Neural cell (in vitro differentiated cells): ENCODE results near the gene ZNF750. TPM values are rescaled to one million over a fixed set of nuclear protein-coding genes. Genes with fewer than 3 reads are reported as not detected.

ENCODE experiments used
- H2AFZ ChIP-seq: fragments of 200-600, 300-800 bp; sonication (generic), shearing (Covaris generic); 2 replicates; pipeline ENCODE4 v1.6.0; 2014; ENCODE audit warnings: low read depth, mild to moderate bottlenecking, antibody characterized with exemption, low read length, moderate library complexity
- H3F3A ChIP-seq: fragments of 200-600 bp; shearing (Covaris generic); 2 replicates; pipeline ENCODE4 v1.6.1; 2016; ENCODE audit warnings: mild to moderate bottlenecking, moderate library complexity, mixed read lengths, antibody characterized with exemption, low read length; ENCODE audit not compliant: insufficient read depth, poor library complexity, severe bottlenecking
- H3K27ac ChIP-seq: fragments of 200-600, 300-800 bp; sonication (generic), shearing (Covaris generic); 2 replicates; pipeline ENCODE4 v1.5.1; 2014; ENCODE audit warnings: mild to moderate bottlenecking, low read length, moderate library complexity
- H3K27me3 ChIP-seq: fragments of 300-800, 200-600 bp; sonication (generic), shearing (Covaris generic); 2 replicates; pipeline ENCODE4 v1.6.0; 2014; ENCODE audit warnings: mild to moderate bottlenecking, low read depth, low read length, moderate library complexity; ENCODE audit not compliant: insufficient read depth
- H3K36me3 ChIP-seq: fragments of 300-800, 200-600 bp; sonication (generic), shearing (Covaris generic); 2 replicates; pipeline ENCODE4 v1.5.1; 2014; ENCODE audit warnings: mild to moderate bottlenecking, antibody characterized with exemption, low read length, moderate library complexity; ENCODE audit not compliant: insufficient read depth
- H3K4me2 ChIP-seq: fragments of 300-800, 200-600 bp; sonication (generic), shearing (Covaris generic); 2 replicates; pipeline ENCODE4 v1.6.0; 2014; ENCODE audit warnings: mild to moderate bottlenecking, low read length
- H3K4me3 ChIP-seq: fragments of 300-800, 200-600 bp; sonication (generic), shearing (Covaris generic); 2 replicates; pipeline ENCODE4 v1.5.1; 2014; ENCODE audit warnings: mild to moderate bottlenecking, low read length, moderate library complexity
- H3K79me2 ChIP-seq: fragments of 200-600 bp; shearing (Covaris generic); replicated peaks from 2 replicates; pipeline ENCODE4 v1.6.0; 2014; ENCODE audit warnings: mild to moderate bottlenecking, low read length, moderate library complexity; ENCODE audit not compliant: insufficient read depth
- H3K9ac ChIP-seq: fragments of 300-800, 200-600 bp; sonication (generic), shearing (Covaris generic); 2 replicates; pipeline ENCODE4 v1.6.1; 2016; ENCODE audit warnings: mild to moderate bottlenecking, low read length, mixed read lengths
- H3K9me2 ChIP-seq: fragments of 200-600 bp; shearing (Covaris generic); 2 replicates; pipeline ENCODE4 v1.6.1; 2016; ENCODE audit warnings: mild to moderate bottlenecking, low read length, mixed read lengths; ENCODE audit not compliant: insufficient read depth
- H3K9me3 ChIP-seq: fragments of 200-600, 300-800 bp; sonication (generic), shearing (Covaris generic); 2 replicates; pipeline ENCODE4 v1.6.1; 2016; ENCODE audit warnings: mild to moderate bottlenecking, mixed run types, low read length, moderate library complexity, mixed read lengths
- H4K20me1 ChIP-seq: fragments of 200-600 bp; shearing (Covaris generic); 2 replicates; pipeline ENCODE4 v1.6.1; 2016; ENCODE audit warnings: mild to moderate bottlenecking, mixed run types; ENCODE audit not compliant: insufficient read depth
- CTCF ChIP-seq: fragments of 450-650 bp; IDR thresholded peaks from 2 replicates; pipeline ENCODE4 v1.5.1; 2014; ENCODE audit warnings: antibody characterized with exemption, mild to moderate bottlenecking, moderate library complexity; ENCODE audit not compliant: poor library complexity, severe bottlenecking
- EP300 ChIP-seq: fragments of 450-650 bp; conservative IDR thresholded peaks from 2 replicates; pipeline ENCODE4 v1.6.1; 2014; ENCODE audit warnings: antibody characterized with exemption, mild to moderate bottlenecking, moderate library complexity; ENCODE audit not compliant: poor library complexity, severe bottlenecking
- EZH2 ChIP-seq: fragments of 200-600, 300-800 bp; shearing (Covaris generic), sonication (generic); IDR thresholded peaks from 2 replicates; pipeline ENCODE4 v1.6.1; 2014; ENCODE audit warnings: antibody characterized with exemption, low read length, borderline replicate concordance, mild to moderate bottlenecking; ENCODE audit not compliant: insufficient read depth, poor library complexity, severe bottlenecking
- MXI1 ChIP-seq: fragments of 450-650 bp; conservative IDR thresholded peaks from 2 replicates; pipeline ENCODE4 v1.6.1; 2014; ENCODE audit warnings: antibody characterized with exemption, mild to moderate bottlenecking; ENCODE audit not compliant: poor library complexity, severe bottlenecking
- POLR2AphosphoS5 ChIP-seq: IDR thresholded peaks from 2 replicates; pipeline ENCODE4 v1.6.1; 2012
- RAD21 ChIP-seq: fragments of 450-650 bp; conservative IDR thresholded peaks from 2 replicates; pipeline ENCODE4 v1.6.1; 2014; ENCODE audit warnings: antibody characterized with exemption, mild to moderate bottlenecking, moderate library complexity
- SMC3 ChIP-seq: fragments of 450-650 bp; conservative IDR thresholded peaks from 2 replicates; pipeline ENCODE4 v1.6.1; 2014; ENCODE audit warnings: antibody characterized with exemption, mild to moderate bottlenecking, moderate library complexity; ENCODE audit not compliant: poor library complexity
- TAF1 ChIP-seq: IDR thresholded peaks from 2 replicates; pipeline ENCODE4 v1.6.1; 2012; ENCODE audit warnings: low read depth
- polyA minus RNA-seq: library from RNA; depleted of rRNA, polyadenylated mRNA; stranded (reverse); fragments of >200 nt; gene quantifications from 2 replicates; pipeline ENCODE4 v1.2.3, GENCODE V29; 2014
- polyA plus RNA-seq: library from polyadenylated mRNA; depleted of rRNA; stranded (reverse); fragments of >200 nt; gene quantifications from 2 replicates; pipeline ENCODE4 v1.2.3, GENCODE V29; 2014

The ZNF750 gene
- polyA plus RNA-seq (not detected in 2 replicates), polyA minus RNA-seq (not detected in 2 replicates)

DNA sequence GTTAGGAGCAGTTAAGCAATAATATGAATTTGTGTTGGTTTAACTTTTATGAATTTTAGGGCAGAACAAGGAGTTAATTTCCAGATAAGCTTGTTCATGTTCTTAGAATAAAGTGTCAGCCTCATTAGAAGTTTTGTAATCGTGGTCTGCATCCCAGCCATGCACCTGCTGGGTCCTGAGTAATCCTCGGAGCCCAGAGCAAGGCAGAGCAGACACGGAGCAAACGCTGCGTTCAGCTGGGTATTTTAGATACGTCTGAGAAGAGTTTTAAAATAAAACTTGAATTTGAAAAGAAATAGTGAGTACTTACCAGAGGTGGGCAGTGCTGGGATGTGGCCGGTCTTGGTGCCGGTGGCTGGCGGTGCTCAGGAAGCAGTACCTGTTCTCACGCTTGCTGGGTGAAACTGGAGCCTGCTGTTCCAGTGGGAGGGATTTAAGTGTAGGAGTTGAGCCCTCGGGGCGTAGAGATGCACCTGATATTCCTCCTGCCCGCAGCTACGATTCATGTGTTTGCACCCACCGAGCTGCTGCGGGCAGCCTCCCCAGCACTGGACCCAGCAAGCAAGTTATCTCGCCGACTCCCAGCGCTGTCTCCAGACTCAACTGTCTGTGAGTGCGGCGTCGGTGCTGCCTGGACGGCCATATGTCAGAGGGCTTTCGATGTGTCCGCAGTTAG, at the start of gene ZNF750:
Gene ZNF750 (minus strand): TSS at position 406 of the 676 bp plus-strand sequence. CDS start 7,568 bp downstream, outside the sequence.
- Histone ChIP-seq H3K27ac (no peak within 1 kb of the TSS), H3K9me3 (no peaks in the 10 kb centered on the region), H2AFZ (no peak within 1 kb of the TSS), H3K4me3 (no peak within 1 kb of the TSS), H3F3A (no peaks in the 10 kb centered on the region), H3K4me2 (no peak within 1 kb of the TSS), H4K20me1 (no peaks in the 10 kb centered on the region), H3K9me2 (no peaks in the 10 kb centered on the region), H3K36me3 (no peaks in the 10 kb centered on the region), H3K9ac (no peak within 1 kb of the TSS), H3K27me3 (no peaks in the 10 kb centered on the region), H3K79me2 (no peaks in the 10 kb centered on the region)
- TF ChIP-seq RAD21 (no peak), POLR2AphosphoS5 (no peak), EP300 (no peak), SMC3 (no peak), CTCF (no peak), EZH2 (no peak)

DNA sequence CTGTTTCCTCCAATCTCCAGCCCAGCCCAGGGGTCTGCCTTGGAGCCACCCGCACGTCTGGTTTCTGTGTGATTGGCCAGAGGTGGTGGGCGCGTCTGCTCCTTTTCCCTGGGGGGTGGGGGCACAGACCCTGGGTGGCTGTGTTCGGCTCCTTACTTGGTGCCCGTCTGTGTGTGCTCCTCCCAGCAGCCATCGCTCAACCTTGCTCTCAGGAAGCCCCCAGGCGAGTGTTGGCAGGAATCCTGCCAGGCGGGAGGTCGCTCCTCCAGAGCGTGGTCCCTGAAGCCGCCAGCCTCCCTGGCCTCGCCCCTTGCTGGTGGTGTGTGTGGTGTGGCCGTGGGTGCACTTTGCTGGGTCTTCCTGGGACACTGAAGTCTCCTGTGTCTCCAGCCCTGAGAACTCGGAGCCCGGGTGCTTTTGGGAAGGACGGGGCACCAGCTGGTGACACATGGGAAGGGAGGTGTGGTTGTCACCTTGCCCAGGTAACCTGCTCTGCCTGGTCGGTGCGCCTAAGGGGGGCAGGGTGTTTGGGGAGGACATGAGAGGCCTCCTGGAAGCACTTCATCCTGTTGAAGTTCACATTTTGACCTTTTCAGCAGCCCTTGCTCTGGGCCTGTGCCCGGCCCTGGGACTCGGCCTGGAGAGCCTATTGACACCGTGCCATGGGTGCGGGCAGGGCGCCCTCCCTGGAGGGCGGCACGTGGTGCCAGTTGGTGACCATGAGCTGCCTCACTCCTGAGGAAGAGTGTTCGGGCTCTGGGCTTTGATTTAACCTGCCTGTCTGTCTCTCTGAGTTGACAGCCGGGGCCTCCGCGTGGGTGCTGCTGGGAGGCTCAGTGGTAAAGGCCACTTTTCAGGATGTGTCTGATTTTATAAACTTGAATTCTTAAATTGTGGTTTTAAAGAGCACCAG, 49.0 kb upstream of the ZNF750 start:
- Histone ChIP-seq H3K9me3 (no peaks in the 10 kb centered on the region), H4K20me1 (no peaks in the 10 kb centered on the region), H3K27ac (no peak overlapping the region), H2AFZ (no peak overlapping the region), H3K79me2 (no peaks in the 10 kb centered on the region), H3F3A (no peaks in the 10 kb centered on the region), H3K4me3 (no peak overlapping the region), H3K9ac (no peak overlapping the region), H3K9me2 (no peaks in the 10 kb centered on the region), H3K27me3 (no peaks in the 10 kb centered on the region), H3K36me3 (no peaks in the 10 kb centered on the region), H3K4me2 (no peak overlapping the region)
- TF ChIP-seq EZH2 (no peak), POLR2AphosphoS5 (no peak), SMC3 (no peak), RAD21 (no peak), EP300 (no peak), CTCF (no peak), MXI1 (no peak), TAF1 (no peak)
